Endothelial cell of umbilical vein (primary cell): Measurements from ENCODE around the gene AGO1. TPM values are rescaled to one million over a fixed set of nuclear protein-coding genes. Genes with fewer than 3 reads are reported as not detected.

Experiments used
- BruUV-seq: library from RNA; stranded (reverse); fragments of 400-500 nt; replicated peaks from 2 replicates; lab custom pipeline; 2021; lab: Mats Ljungman, UMichigan
- CTCF ChIA-PET: fragments of 300-600, 350-600 bp; sonication (Branson Sonifier 250); formaldehyde crosslinking; loops from one replicate; lab custom pipeline; 2021; ENCODE audit warnings: antibody characterized with exemption, inconsistent platforms; lab: Charles Lee
- POLR2A ChIA-PET: fragments of 300-600, 350-600 bp; sonication (Branson Sonifier 250); formaldehyde crosslinking; loops from one replicate; lab custom pipeline; 2021; ENCODE audit warnings: antibody characterized with exemption, inconsistent platforms; lab: Charles Lee
- DNase-seq: peaks from one replicate; pipeline ENCODE4 v3.0.0-alpha.2; 2011; ENCODE audit warnings: low read depth, low spot score
- FAIRE-seq: peaks from 2 replicates; lab custom pipeline; 2011; peaks lifted over from hg19 to GRCh38; lab: Jason Lieb, UNC
- H2AFZ ChIP-seq: 2 replicates; pipeline ENCODE4 v1.6.0; 2012; ENCODE audit warnings: low read depth, low read length, control low read depth, inconsistent platforms
- H3K27ac ChIP-seq: 2 replicates; pipeline ENCODE4 v1.5.1; 2011; ENCODE audit warnings: low read depth, mild to moderate bottlenecking, control low read depth, low read length, moderate library complexity; ENCODE audit not compliant: insufficient read depth
- H3K27me3 ChIP-seq, 2 experiments: 2 replicates each; pipeline versions ENCODE4 v1.6.0 to v1.6.1; 2011; ENCODE audit warnings: low read length in 2 of 2, mixed read lengths in 1 of 2; ENCODE audit not compliant: control insufficient read depth in 2 of 2, insufficient read depth in 2 of 2
- H3K36me3 ChIP-seq, 2 experiments: 2 replicates in 1 of 2; 3 replicates in 1 of 2; pipeline ENCODE4 v1.5.1; 2011; ENCODE audit warnings: low read length in 2 of 2, mild to moderate bottlenecking in 1 of 2, moderate library complexity in 1 of 2; ENCODE audit not compliant: control insufficient read depth in 2 of 2, insufficient read depth in 2 of 2; ENCODE audit errors: extremely low read depth in 1 of 2
- H3K4me1 ChIP-seq: 3 replicates; pipeline ENCODE4 v1.5.1; 2011; ENCODE audit warnings: mild to moderate bottlenecking, low read length; ENCODE audit not compliant: control insufficient read depth, insufficient read depth; ENCODE audit errors: extremely low read depth
- H3K4me2 ChIP-seq: 2 replicates; pipeline ENCODE4 v1.6.1; 2011; ENCODE audit warnings: low read length, control low read depth, mixed read lengths; ENCODE audit not compliant: insufficient read depth
- H3K4me3 ChIP-seq, 3 experiments: fragments of 200-600 bp in 1 of 3; sonication (generic), shearing (Covaris generic) in 1 of 3; replicated peaks in 1 of 3; 2 replicates each; pipeline ENCODE4 v1.5.1; 2011 to 2016; ENCODE audit warnings: control low read depth in 3 of 3, low read length in 3 of 3, mild to moderate bottlenecking in 2 of 3, inconsistent platforms in 1 of 3, low read depth in 1 of 3, moderate library complexity in 1 of 3; ENCODE audit not compliant: insufficient read depth in 1 of 3
- H3K79me2 ChIP-seq: 2 replicates; pipeline ENCODE4 v1.6.0; 2012; ENCODE audit warnings: low read length, inconsistent platforms; ENCODE audit not compliant: control insufficient read depth, insufficient read depth
- H3K9ac ChIP-seq: replicated peaks from 2 replicates; pipeline ENCODE3; 2011; ENCODE audit warnings: low read length, control low read depth; ENCODE audit not compliant: insufficient read depth; ENCODE audit errors: extremely low read depth
- H3K9me1 ChIP-seq: replicated peaks from 3 replicates; pipeline ENCODE4 v1.6.0; 2011; ENCODE audit warnings: mild to moderate bottlenecking, low read length; ENCODE audit not compliant: control insufficient read depth, insufficient read depth; ENCODE audit errors: extremely low read depth
- H3K9me3 ChIP-seq: replicated peaks from 2 replicates; pipeline ENCODE4 v1.5.1; 2012; ENCODE audit warnings: low read length, inconsistent platforms; ENCODE audit not compliant: control insufficient read depth, insufficient read depth
- H4K20me1 ChIP-seq: replicated peaks from 2 replicates; pipeline ENCODE3; 2011; ENCODE audit warnings: mild to moderate bottlenecking, low read length; ENCODE audit not compliant: control insufficient read depth, insufficient read depth; ENCODE audit errors: extremely low read depth
- CTCF ChIP-seq, 2 donors: IDR thresholded peaks; 1 replicate in 1 of 2; 2 replicates in 1 of 2; pipeline ENCODE4 v1.5.1; 2011; ENCODE audit warnings: low read length in 2 of 2, mild to moderate bottlenecking in 2 of 2, moderate library complexity in 2 of 2, control low read depth in 1 of 2, inconsistent platforms in 1 of 2, low read depth in 1 of 2; ENCODE audit not compliant: insufficient read depth in 1 of 2; ENCODE audit errors: extremely low read depth in 1 of 2
- EZH2 ChIP-seq: IDR thresholded peaks from 2 replicates; pipeline ENCODE4 v1.6.1; 2012; ENCODE audit warnings: borderline replicate concordance, low read depth, mild to moderate bottlenecking, moderate library complexity, low read length, inconsistent platforms; ENCODE audit not compliant: severe bottlenecking
- FOS ChIP-seq: IDR thresholded peaks from 2 replicates; pipeline ENCODE4 v1.6.1; 2011; ENCODE audit warnings: mild to moderate bottlenecking, low read length, moderate library complexity, borderline replicate concordance; ENCODE audit not compliant: insufficient read depth
- GATA2 ChIP-seq: IDR thresholded peaks from 2 replicates; pipeline ENCODE4 v1.7.0; 2011; ENCODE audit warnings: low read depth, mild to moderate bottlenecking, moderate library complexity, mixed read lengths, low read length; ENCODE audit not compliant: insufficient read length, insufficient read depth
- JUN ChIP-seq: IDR thresholded peaks from 2 replicates; pipeline ENCODE4 v1.6.1; 2011; ENCODE audit warnings: borderline replicate concordance, low read depth; ENCODE audit not compliant: insufficient read length, insufficient read depth
- MAX ChIP-seq: IDR thresholded peaks from 2 replicates; pipeline ENCODE4 v1.6.1; 2011; ENCODE audit not compliant: insufficient read depth, insufficient read length
- MYC ChIP-seq: IDR thresholded peaks from one replicate; pipeline ENCODE4 v1.6.1; 2011; ENCODE audit warnings: mild to moderate bottlenecking, low read depth, low read length
- POLR2A ChIP-seq: IDR thresholded peaks from 2 replicates; pipeline ENCODE4 v1.6.1; 2012; ENCODE audit warnings: low read depth, mild to moderate bottlenecking, control low read depth, low read length
- POLR2AphosphoS5 ChIP-seq: IDR thresholded peaks from 2 replicates; pipeline ENCODE4 v1.6.1; 2012; ENCODE audit warnings: low read depth, mild to moderate bottlenecking, control low read depth, low read length, moderate library complexity; ENCODE audit not compliant: insufficient read depth
- dilution Hi-C: fragments of 300-500 bp; cut with MboI; formaldehyde crosslinking; loops from one replicate; pipeline ENCODE4 v1.15.0; 2019; ENCODE audit warnings: low sequenced_read_pairs; ENCODE audit not compliant: extremely low pct_ligation_motif_present
- intact Hi-C: fragments of 100-400 bp; cut with micrococcal nuclease; formaldehyde crosslinking; loops from one replicate; pipeline ENCODE4 v1.10.0; 2022
- polyA plus RNA-seq, 4 experiments: library from polyadenylated mRNA; depleted of rRNA in 3 of 4; stranded (reverse) in 3 of 4; unstranded in 1 of 4; fragments of >200 nt; gene quantifications; 2 replicates each; pipeline versions ENCODE4 v1.2.1 to v1.2.3, GENCODE V29; 2011 to 2012; ENCODE audit warnings: missing spikeins in 1 of 4
- total RNA-seq: library from RNA; stranded (reverse); gene quantifications from 2 replicates; pipeline ENCODE4 v1.2.3, GENCODE V29; 2021

The AGO1 gene
- total and polyA plus RNA-seq, 2 donors (not counting 3 experiments of a cell fraction or from before 2014, with no cell fraction given) = 10.8 to 31.0 TPM

GRCh38 chr1:35844826-35845225, 38.2 kb upstream of the AGO1 start:
- CTCF ChIA-PET = interaction anchor here (0.7 kb wide), 1 partner anchor 17 kb away, joined by 3 read pairs; no protein-coding TSS in a partner anchor
- H3K9ac ChIP-seq = no peak overlapping the region
- H3K36me3 ChIP-seq = peaks cover 6 to 9% of the 10 kb centered on the region in 2 experiments
- dilution Hi-C loops = no loop called here
- no peak overlapping the region for H3K27ac ChIP-seq
- DNase-seq = no peak
- no peaks in the 10 kb centered on the region for H3K9me3 ChIP-seq
- H3K4me3 ChIP-seq = no peak overlapping the region
- intact Hi-C loops = no loop called here
- TF ChIP-seq JUN (no peak), POLR2AphosphoS5 (no peak), MAX (no peak), GATA2 (no peak), FOS (no peak)
- POLR2A ChIA-PET = no interaction called here
- no peak for FAIRE-seq
- H3K4me2 ChIP-seq = no peak overlapping the region
- H2AFZ ChIP-seq = no peak overlapping the region
- no peaks in the 10 kb centered on the region for H3K27me3 ChIP-seq
- H3K79me2 ChIP-seq = no peaks in the 10 kb centered on the region
- no peaks in the 10 kb centered on the region for H3K9me1 ChIP-seq
- peaks cover 4% of the 10 kb centered on the region for H3K4me1 ChIP-seq
- no peaks in the 10 kb centered on the region for H4K20me1 ChIP-seq
- no TSS peak for BruUV-seq

GRCh38 chr1:35845766-35846165, 37.2 kb upstream of the AGO1 start:
- DNase-seq = no peak
- FAIRE-seq = no peak
- Histone ChIP-seq H3K79me2 (no peaks in the 10 kb centered on the region), H3K4me2 (no peak overlapping the region), H3K4me3 (no peak overlapping the region), H3K9me3 (no peaks in the 10 kb centered on the region), H3K27me3 (no peaks in the 10 kb centered on the region), H3K9ac (no peak overlapping the region), H3K36me3 (peaks cover 6 to 9% of the 10 kb centered on the region in 2 experiments), H3K4me1 (peaks cover 4% of the 10 kb centered on the region), H3K27ac (no peak overlapping the region), H4K20me1 (no peaks in the 10 kb centered on the region), H3K9me1 (no peaks in the 10 kb centered on the region), H2AFZ (no peak overlapping the region)
- TF ChIP-seq POLR2AphosphoS5 = no peak
- TF ChIP-seq POLR2A = no peak
- no peak for TF ChIP-seq MAX
- TF ChIP-seq GATA2 = no peak
- no peak for TF ChIP-seq CTCF (IDR thresholded peaks at IDR 0.05; ENCODE audit: extremely low read depth in 1 of 2, insufficient read depth in 1 of 2, low read depth in 1 of 2, low read length in 2 of 2)
- no peak for TF ChIP-seq FOS
- TF ChIP-seq MYC = no peak
- no peak for TF ChIP-seq JUN
- no peak for TF ChIP-seq EZH2
- dilution Hi-C loops (no loop called here), intact Hi-C loops (no loop called here)
- ChIA-PET CTCF (no interaction called here), POLR2A (interaction anchor here (0.7 kb wide), 1 partner anchor 1645 kb away, joined by 5 read pairs; no protein-coding TSS in a partner anchor)
- BruUV-seq = no TSS peak
